Fibroblast of skin of scalp (primary cell): ENCODE measurements around the gene SLC50A1. TPM values are rescaled to one million over a fixed set of nuclear protein-coding genes. Genes with fewer than 3 reads are reported as not detected.

ENCODE experiments used
- DNase-seq: peaks from one replicate; pipeline ENCODE4 v3.0.0-alpha.2; 2013
- polyA plus RNA-seq, 2 experiments: library from polyadenylated mRNA; unstranded; fragments of 120-200 nt; gene quantifications; one replicate each; pipeline ENCODE4 v1.2.1, GENCODE V29; 2013; ENCODE audit not compliant: insufficient read length in 2 of 2

Gene SLC50A1, protein sequence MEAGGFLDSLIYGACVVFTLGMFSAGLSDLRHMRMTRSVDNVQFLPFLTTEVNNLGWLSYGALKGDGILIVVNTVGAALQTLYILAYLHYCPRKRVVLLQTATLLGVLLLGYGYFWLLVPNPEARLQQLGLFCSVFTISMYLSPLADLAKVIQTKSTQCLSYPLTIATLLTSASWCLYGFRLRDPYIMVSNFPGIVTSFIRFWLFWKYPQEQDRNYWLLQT
- polyA plus RNA-seq (2013, experiment 1 of 2; ENCODE audit: insufficient read length), result 31.4 TPM
- 32.1 TPM for polyA plus RNA-seq (2013, experiment 2 of 2; ENCODE audit: insufficient read length)

DNA sequence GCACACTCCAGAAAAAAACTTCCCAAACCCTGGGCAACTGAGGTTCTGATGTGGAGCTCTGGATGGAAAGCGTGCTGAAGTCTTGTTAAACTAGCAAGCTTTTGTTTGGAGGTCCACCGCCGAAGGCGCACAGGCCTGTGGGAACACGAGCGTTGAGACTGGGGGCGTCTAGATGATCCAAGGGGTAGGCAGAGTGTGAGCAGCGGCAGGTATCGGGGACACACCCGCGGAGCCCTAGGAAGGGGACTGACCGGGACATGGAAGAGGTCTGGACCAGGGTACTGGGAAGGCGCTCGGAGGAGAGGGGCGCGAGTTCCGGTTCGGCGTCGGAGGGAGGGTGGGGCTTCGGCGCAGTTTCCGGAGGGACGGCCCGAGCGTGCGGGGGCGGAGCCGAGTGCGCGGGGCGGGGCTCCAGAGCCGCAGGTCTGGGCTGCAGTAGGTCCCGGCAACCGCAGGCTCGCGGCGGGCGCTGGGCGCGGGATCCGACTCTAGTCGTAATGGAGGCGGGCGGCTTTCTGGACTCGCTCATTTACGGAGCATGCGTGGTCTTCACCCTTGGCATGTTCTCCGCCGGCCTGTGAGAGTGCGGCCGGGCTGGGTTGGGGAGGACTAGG, at the start of gene SLC50A1:
TSS of gene SLC50A1 (plus strand) at position 438 of the 614 bp plus-strand sequence. CDS start at position 498, 60 bp downstream.
- peak; percentile 93 for DNase-seq

GRCh38 chr1:155086128-155086741, 49.4 kb upstream of the SLC50A1 start:
- peak; percentile 49 for DNase-seq

- DNase-seq, result no peak
Measured at GRCh38 chr1:155086856-155087535, 48.7 kb upstream of the SLC50A1 start.

- DNase-seq, result peak; percentile 70
Measured at GRCh38 chr1:155091071-155092051, 44.3 kb upstream of the SLC50A1 start.

GRCh38 chr1:155092131-155092530, 43.5 kb upstream of the SLC50A1 start:
- DNase-seq, result no peak

DNA sequence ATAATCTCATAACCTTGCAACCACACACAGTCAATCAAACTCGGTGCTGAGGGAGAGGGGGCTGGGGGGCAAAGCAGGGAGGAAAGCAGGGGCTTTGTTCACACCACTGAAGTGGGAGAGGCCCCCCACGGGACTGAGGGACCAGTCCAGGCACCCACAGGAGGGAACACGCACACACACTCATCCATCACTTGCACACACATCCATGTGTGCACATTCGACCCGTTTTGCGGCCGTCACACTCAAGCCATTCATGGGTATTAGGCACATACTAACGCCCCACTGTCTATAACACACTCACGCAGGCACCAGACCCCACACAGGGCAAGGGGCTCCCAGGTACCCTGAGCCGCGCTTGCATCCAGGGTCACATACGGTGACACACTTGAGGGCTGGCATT, 43.0 kb upstream of the SLC50A1 start:
- no peak for DNase-seq

DNA sequence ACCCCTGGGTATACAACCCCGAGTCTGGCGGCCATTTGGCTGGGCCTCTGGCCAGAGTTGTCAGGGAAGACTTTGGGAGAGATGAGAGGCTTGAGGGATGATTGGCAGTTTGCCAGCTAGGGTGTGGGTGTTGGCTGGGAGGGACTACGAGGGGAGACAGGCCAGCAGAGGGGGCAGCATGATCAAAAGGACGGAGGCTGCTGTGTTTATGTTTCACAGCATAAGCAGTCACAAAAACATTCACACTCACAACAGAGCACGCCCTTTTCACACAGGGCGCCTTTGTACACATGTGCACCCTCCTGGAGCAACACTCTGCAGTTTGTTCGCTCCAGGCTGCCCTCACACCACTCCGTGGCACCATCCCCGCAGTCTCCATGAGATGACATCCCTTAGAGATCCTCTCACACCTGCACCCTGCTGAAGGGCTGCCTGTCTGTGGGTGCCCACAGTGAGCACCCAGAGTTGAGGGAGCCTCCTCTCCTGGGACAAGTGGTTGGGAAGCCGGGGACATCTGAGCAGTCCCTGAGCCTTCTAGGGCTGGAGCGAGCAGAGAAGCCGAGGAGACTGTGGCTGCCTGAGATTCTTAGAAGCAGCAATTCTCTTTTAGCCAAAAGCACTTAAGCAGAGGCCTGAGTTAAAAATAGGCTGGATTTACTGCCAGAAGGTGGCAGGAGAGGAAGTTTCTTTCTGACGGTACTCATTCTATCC, 41.6 kb upstream of the SLC50A1 start:
- DNase-seq, result peak; percentile 46

- no peak for DNase-seq
Measured at GRCh38 chr1:155094622-155094948, 41.1 kb upstream of the SLC50A1 start.

DNA sequence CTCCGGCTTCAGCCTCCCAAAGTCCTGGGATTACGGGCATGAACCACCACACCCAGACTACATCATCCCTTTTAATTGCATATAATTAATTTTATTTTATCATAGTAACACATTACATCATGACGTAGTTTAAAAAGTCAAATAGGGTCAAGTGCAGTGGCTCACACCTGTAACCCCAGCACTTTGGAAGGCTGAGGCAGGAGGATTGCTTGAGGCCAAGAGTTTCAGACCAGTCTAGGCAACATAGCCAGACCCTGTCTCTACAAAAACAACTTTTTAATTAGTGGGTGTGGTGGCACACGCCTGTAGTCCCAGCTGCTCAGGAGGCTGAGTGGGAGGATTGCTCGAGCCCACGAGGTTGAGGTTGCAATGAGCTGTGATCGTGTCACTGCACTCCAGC, 36.3 kb upstream of the SLC50A1 start:
- no peak for DNase-seq

DNA sequence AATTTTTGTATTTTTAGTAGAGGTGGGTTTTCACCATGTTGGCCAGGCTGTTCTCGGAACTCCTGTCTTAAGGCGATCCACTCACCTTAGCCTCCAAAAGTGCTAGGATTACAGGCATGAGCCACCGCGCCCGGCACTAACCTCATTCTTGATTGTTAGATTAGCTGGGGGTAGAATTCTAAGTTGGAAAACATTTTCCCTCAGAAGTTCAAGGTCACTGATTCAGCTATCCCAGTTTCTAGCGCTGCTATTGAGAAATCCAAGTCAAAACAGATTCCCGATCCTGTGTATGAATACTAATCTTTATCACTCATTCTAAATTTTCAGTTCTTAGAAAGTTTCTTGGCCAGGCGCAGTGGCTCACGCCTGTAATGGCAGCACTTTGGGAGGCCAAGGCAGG, 32.3 kb upstream of the SLC50A1 start:
- DNase-seq, result no peak

- no peak for DNase-seq
Measured at GRCh38 chr1:155104605-155105534, 30.8 kb upstream of the SLC50A1 start.

- DNase-seq, result no peak
Measured at GRCh38 chr1:155105604-155106011, 30.0 kb upstream of the SLC50A1 start.

DNA sequence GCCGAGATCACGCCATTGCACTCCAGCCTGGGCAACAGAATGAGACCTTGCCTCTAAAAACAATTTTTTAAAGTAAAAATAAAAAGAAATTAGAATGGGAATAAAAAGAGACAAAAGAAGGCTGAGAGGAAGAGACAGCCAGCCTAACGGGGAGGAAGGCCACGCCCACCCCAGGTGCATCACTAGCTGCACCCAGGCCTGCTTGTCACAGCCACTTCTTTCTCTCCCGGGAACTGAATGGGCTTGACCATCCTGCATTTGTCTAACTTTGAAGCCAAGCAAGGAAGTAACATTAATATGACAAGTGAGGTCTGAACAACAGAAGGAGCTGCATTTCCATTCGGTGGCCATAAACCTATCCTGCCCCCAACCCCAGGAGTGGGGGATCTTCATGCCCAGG, 28.8 kb upstream of the SLC50A1 start:
- DNase-seq, result no peak

DNA sequence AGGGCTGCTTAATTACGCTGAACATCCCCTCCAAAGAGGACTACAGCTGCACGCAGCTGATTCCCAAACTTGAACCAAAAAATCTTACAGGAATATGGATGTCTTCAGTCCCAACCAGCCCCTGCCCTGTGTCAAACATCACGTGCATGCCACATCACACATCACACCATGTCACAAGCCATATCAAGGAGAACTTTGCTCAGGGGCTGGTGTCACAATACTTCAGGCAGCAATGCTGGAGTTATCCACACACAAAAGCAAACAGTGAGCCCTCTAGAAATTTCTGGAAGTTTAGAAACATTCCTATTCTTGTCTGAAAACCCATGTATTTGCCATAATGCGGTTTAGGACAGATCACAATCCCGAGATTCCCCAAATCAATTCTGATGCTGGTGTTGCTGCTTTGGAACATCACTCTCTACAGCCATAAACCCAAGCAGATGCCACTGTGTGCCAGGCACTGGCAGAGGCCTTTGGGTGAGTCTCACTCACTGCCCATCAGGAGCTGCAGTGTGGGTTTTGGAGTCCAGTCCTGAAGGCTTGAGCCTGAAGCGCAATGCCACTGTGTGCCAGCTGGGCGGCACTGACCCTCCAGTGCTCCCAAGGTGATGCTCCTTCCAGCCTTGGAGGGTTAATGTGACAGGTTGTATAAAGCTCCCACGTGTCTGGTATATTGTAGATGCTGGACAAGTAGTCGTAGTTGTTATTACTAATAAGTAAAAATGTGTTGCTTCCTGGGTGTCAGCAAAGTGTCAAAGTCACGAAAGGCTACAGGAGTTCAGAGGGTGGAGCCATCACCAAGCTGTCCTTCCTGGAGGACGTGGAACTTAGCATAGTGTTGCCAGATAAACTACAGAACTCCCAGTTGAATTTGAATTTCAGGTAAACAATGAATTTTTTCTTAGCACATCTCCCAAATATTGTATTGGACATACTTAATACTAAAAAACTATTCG, 28.1 kb upstream of the SLC50A1 start:
- DNase-seq, result no peak

DNA sequence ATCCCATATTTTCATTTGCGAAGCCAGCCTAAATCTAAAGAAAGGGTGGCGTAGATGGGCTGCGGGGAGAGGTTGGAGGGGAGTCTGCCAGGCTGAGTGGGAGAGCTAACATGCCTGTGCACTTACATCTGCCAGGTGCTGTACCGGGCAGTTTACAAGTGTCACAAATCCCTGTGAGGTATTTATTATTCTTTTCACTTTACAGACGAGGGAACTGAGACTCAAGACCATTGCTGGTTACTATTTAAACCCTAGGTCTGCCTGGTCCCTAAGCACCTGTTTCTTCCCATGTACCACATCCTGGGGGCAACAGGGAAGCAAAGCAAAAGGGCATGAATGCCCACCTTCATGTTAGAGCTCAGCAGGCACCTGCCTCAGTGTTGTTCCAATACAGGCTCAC, 27.4 kb upstream of the SLC50A1 start:
- no peak for DNase-seq

DNA sequence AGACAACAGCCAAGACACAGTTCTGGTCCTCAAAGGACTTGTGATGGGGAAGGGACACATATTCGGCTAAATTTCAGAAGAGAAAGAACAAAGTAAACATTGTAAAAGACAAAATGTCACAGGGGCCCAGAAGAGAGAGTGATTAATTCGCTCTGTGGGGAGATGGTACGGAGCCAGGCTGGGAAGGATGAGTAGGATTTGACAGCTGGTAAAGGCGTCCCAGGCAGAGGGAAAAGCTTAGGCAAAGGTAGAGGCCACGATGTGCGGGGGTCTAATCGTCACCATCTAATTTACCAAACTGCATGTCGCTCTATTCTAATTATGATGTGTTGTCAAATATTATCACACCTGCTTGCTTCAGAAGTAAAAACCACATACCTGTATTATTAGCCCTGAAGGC, 25.3 kb upstream of the SLC50A1 start:
- DNase-seq, result no peak

- DNase-seq, result no peak
Measured at GRCh38 chr1:155110826-155111225, 24.8 kb upstream of the SLC50A1 start.

- DNase-seq, result no peak
Measured at GRCh38 chr1:155113450-155113980, 22.1 kb upstream of the SLC50A1 start.
